Right cardiac atrium (tissue), 5 donors: ENCODE data around the gene CENPA. TPM values are rescaled to one million over a fixed set of nuclear protein-coding genes. Genes with fewer than 3 reads are reported as not detected.
"Not testable (repeated sequence)": the region's sequence is repeated elsewhere in the genome, so short reads cannot be mapped to it uniquely, and the experiment has no call there.

Experiments
- ATAC-seq, 2 donors: fragments of 200-7000 bp; cut with Tn5 transposase; one replicate each; pipeline versions ENCODE4 v1.8.0 to v1.9.1; 2020; ENCODE audit warnings: moderate library complexity in 2 of 2, mild to moderate bottlenecking in 1 of 2
- DNase-seq, 3 donors: peaks; one replicate each; pipeline ENCODE4 v3.0.0-alpha.2; 2020
- H3K27ac ChIP-seq: one replicate; pipeline ENCODE4 v1.5.1; 2013; ENCODE audit warnings: mild to moderate bottlenecking, low read length, control low read depth, moderate library complexity
- H3K27me3 ChIP-seq: one replicate; pipeline ENCODE4 v1.6.1; 2013; ENCODE audit not compliant: control insufficient read depth, insufficient read depth
- H3K4me1 ChIP-seq: one replicate; pipeline ENCODE4 v1.6.1; 2013; ENCODE audit warnings: low read length; ENCODE audit not compliant: control insufficient read depth, insufficient read depth
- H3K4me3 ChIP-seq: one replicate; pipeline ENCODE4 v1.5.1; 2013; ENCODE audit warnings: low read length, control low read depth
- H3K9me3 ChIP-seq: one replicate; pipeline ENCODE4 v1.6.1; 2013; ENCODE audit warnings: low read length; ENCODE audit not compliant: control insufficient read depth
- WGBS: extraction: QIAGEN DNeasy Blood & Tissue Kit; methylation state at CpG from one replicate; pipeline ENCODE4 v1.1.7; 2013; 5-methylcytosine and 5-hydroxymethylcytosine counted together
- intact Hi-C, 4 donors: fragments of 100-400 bp; cut with DNase I; formaldehyde crosslinking; loops; one replicate each; pipeline versions ENCODE4 v1.11.0 to v1.14.0; 2022 to 2023
- polyA plus RNA-seq: library from polyadenylated mRNA; stranded (reverse); fragments of 200-250 nt; gene quantifications from one replicate; pipeline ENCODE4 v1.2.3, GENCODE V29; 2013
- total RNA-seq, 4 donors: library from RNA; stranded (reverse); fragmentation: NEBNext Ultra II Directional; extraction: Animal tissue kit (Norgen Biotek cat#: 25700); gene quantifications; one replicate each; pipeline ENCODE4 v1.2.1, GENCODE V29; 2021
- donor health status: healthy with polysubstance abuse.
- donor health status: DM: no; HTN: yes; CAD: no.
- donor health status: DM: no; HTN: no; CAD: no.
- donor health status: DM: no; HTN: yes; CAD: no; lungs with severe emphysema.
- donor health status: DM: yes; HTN: yes; CAD: no.

The CENPA gene
- total and polyA plus RNA-seq, 5 donors, result 0.18 to 0.91 (median 0.71) TPM; not detected in 2

DNA sequence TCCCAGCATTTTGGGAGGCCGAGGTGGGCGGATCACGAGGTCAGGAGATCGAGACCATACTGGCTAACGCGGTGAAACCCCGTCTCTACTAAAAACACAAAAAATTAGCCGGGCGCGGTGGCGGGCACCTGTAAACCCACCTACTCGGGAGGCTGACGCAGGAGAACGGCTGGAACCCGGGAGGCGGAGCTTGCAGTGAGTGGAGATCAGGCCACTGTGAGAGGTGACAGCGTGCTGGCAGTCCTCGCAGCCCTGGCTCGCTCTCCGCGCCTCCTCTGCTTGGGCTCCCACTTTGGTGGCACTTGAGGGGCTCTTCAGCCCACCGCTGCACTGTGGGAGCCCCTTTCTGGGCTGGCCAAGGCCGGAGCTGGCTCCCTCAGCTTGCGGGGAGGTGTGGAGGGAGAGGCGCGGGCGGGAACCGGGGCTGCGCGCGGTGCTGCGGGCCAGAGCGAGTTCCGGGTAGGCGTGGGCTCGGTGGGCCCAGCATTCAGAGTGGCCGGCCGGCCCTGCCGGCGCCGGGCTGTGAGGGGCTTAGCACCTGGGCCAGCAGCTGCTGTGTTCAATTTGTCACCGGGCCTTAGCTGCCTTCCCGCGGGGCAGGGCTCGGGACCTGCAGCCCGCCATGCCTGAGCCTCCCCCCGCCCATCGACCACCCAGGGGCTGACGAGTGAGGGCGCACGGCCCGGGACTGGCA is 28.4 kb downstream of the CENPA start:
- ATAC-seq, intact Hi-C loops, H3K9me3 ChIP-seq, DNase-seq, H3K27me3 ChIP-seq, H3K4me1 ChIP-seq, H3K27ac ChIP-seq, H3K4me3 ChIP-seq: not testable (repeated sequence)
- WGBS, result 93% methylated on average over 52 of the region's 52 CpGs

DNA sequence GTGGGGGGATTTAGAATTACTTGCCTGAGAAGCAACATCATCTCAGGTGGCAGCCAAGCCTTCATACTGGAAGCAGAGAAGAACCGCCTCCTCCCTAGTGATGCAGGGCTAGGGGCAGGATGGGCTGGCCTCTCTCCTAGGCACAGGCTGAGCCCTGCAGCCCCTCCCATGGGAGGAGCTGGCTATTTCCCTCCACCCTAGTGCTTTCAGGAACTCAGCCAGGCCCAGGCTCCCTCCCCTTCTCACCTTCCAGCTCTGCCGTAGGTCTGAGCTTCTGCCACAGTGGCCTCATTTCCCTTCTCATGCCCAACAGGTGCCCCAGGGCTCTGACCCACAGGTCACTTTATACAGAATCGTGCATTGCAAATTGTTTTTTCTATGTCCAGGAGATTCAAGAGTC is 31.0 kb downstream of the CENPA start:
- H3K27me3 ChIP-seq, result no peaks in the 10 kb centered on the region
- H3K9me3 ChIP-seq, result no peaks in the 10 kb centered on the region
- H3K4me3 ChIP-seq, result no peak overlapping the region
- no peak overlapping the region for H3K27ac ChIP-seq
- no peak for DNase-seq
- intact Hi-C loops, result no loop called here
- WGBS, result 44% methylated on average over 3 of the region's 3 CpGs
- H3K4me1 ChIP-seq, result no peaks in the 10 kb centered on the region
- ATAC-seq, result no peak

DNA sequence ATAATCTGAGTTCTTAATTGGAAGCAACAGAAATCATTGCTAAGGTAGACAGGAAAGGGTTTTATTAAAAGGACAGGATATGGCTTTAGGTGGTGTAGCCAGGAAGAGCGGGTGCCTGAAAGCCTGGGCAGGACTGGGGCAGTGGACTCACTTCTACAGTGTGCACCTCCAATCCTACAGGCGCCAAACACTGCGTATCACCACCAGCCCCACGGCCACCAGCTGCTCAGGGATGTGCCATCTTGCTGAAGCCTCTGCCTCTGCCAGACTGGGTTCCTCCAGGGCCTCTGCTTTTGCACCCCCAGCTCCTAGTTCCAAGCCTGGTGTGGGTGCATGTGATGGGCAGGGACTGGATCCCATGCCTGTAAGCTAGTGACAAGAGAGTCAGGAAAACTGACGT is 32.4 kb downstream of the CENPA start:
- H3K4me3 ChIP-seq, result no peak overlapping the region
- 69% methylated on average over 5 of the region's 5 CpGs for WGBS
- no peak for DNase-seq
- no peaks in the 10 kb centered on the region for H3K4me1 ChIP-seq
- no peaks in the 10 kb centered on the region for H3K27me3 ChIP-seq
- no peaks in the 10 kb centered on the region for H3K9me3 ChIP-seq
- intact Hi-C loops, result no loop called here
- no peak for ATAC-seq
- no peak overlapping the region for H3K27ac ChIP-seq

DNA sequence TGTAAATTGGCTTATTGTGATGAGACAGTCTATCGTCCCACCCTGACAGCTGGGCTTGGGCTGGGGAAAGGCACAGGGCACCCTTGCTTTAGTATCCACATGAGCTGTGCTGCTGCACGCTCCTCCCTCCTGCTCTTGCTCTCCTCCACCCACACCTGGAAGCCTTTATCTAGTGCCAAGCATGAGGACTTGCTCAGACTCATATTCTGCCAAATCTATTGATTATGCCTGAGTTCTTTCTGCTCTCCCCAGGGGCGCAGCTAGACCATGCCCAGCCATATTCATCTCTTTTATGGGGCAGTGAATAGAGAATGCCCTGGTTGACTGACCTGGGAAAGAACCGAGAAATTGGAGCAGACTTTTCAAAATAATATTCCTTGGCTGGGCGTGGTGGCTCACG is 33.1 kb downstream of the CENPA start:
- no peaks in the 10 kb centered on the region for H3K4me1 ChIP-seq
- no peak for DNase-seq
- no peak overlapping the region for H3K27ac ChIP-seq
- no peak for ATAC-seq
- H3K4me3 ChIP-seq, result no peak overlapping the region
- no peaks in the 10 kb centered on the region for H3K9me3 ChIP-seq
- intact Hi-C loops, result no loop called here
- WGBS, result 74% methylated on average over 6 of the region's 6 CpGs
- H3K27me3 ChIP-seq, result no peaks in the 10 kb centered on the region

DNA sequence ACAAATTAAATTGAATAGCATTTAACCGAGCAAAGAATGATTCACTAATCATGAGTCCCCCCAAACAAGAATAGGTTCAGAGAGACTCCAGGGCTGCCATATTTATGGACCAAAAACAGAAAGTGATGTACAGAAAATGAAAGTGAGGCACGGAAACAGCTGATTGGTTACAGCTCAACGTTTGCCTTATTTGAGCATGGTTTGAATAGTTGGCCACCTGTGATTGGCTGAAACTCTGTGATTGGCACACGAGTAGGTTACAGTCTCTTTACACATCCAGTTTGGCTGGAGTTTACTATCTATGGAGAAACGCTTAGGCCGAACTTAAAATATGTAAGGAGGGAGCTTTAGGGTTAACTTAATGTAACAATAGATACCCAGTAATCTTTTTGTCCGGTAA is 35.1 kb downstream of the CENPA start:
- Histone ChIP-seq H3K4me3 (no peak overlapping the region), H3K9me3 (no peaks in the 10 kb centered on the region), H3K27ac (no peak overlapping the region), H3K4me1 (no peaks in the 10 kb centered on the region), H3K27me3 (no peaks in the 10 kb centered on the region)
- WGBS, result 83% methylated on average over 7 of the region's 7 CpGs
- no peak for ATAC-seq
- intact Hi-C loops, result no loop called here
- no peak for DNase-seq

DNA sequence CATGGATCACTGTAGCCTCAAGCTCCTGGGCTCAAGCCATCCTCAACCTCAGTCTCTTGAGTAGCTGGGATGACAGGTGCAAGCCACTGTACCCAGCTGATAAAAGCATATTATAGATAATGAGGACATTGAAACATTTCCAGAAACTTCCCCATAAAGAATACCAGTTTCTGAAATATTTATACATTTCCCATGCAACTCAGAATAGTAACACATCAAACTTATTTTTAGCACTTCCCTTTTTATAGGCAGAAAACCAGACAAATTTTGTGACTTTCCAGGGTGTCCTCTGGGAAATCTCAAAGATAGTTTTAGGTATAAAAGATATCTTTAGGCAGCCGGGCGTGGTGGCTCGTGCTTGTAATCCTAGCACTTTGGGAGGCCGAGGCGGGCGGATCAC is 37.0 kb downstream of the CENPA start:
- DNase-seq (no peak), ATAC-seq (no peak)
- Histone ChIP-seq H3K27me3 (no peaks in the 10 kb centered on the region), H3K27ac (no peak overlapping the region), H3K4me3 (no peak overlapping the region), H3K4me1 (no peaks in the 10 kb centered on the region), H3K9me3 (no peaks in the 10 kb centered on the region)
- intact Hi-C loops, result no loop called here
- 85% methylated on average over 6 of the region's 6 CpGs for WGBS

DNA sequence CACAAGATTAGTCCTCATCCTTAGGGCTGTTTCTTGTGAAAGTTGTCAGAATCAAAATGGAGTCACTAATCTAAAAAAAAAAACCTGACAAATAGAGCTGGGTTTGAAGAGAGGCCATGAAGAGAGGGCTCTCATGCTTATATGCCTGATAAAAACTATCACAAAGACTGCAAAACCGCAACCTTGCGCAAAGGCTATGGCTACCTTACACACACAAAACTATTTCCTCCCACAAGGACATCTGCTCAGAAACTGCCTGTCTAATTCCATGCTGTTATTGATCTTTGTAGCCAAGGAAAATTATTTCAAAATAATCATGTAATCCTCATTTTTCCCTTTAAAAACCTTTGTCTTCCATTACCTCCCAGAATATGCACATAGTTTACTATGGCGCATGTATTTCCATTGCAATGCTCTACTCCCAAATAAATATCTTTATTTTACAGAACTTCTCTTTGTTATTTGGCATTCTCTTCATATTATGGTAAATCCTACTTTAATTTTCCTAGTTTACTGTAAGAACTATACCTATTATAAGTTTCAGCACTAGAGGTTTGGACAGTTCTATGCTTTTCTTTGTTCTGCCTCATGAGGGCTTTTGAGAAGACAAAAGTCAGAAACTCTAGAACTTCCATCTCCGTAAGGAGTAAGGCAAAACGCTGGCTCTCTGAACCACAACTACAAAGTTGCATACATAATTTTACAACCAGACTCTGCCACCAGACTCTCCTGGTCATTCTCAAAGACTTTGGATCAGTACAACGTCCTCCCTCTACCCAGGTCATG is 52.5 kb downstream of the CENPA start:
- no peaks in the 10 kb centered on the region for H3K27me3 ChIP-seq
- no peak overlapping the region for H3K27ac ChIP-seq
- H3K9me3 ChIP-seq, result no peaks in the 10 kb centered on the region
- H3K4me1 ChIP-seq, result no peaks in the 10 kb centered on the region
- ATAC-seq (no peak), DNase-seq (no peak)
- 55% methylated on average over 6 of the region's 6 CpGs for WGBS
- no peak overlapping the region for H3K4me3 ChIP-seq
- intact Hi-C loops, result no loop called here

DNA sequence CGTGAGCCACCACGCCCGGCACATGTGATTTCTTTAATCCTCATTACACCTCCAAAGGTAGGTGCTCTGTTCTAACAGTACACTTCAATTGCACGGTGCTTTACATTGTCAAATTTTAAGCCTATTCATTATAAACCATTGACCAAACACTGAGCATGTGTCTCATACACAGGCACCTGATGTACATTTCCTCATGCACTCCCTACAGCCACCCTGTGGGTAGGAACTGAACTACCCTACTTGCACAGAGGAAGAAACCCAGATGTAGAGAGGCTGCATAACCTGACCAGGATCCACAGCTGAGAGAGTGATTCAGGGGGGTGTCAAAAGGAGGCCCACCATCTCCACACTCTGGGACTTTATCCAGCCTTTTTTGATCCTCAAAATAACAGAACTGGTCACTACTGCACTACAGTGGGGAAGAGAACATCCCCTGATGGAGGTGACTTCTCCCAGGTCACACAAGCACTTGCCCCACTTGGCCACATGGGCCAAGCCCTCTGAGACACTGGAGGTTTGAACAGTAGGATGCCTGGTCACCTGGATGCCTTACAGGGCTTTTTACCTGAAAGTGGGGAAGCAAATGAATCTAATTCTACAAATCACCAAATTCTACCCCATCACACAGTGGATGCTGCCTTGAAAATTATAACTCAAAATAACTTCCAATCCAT is 55.2 kb downstream of the CENPA start:
- Histone ChIP-seq H3K9me3 (no peaks in the 10 kb centered on the region), H3K27me3 (no peaks in the 10 kb centered on the region), H3K4me3 (no peak overlapping the region), H3K4me1 (no peaks in the 10 kb centered on the region), H3K27ac (no peak overlapping the region)
- ATAC-seq, result no peak
- intact Hi-C loops, result no loop called here
- 82% methylated on average over 4 of the region's 4 CpGs for WGBS
- DNase-seq, result no peak

DNA sequence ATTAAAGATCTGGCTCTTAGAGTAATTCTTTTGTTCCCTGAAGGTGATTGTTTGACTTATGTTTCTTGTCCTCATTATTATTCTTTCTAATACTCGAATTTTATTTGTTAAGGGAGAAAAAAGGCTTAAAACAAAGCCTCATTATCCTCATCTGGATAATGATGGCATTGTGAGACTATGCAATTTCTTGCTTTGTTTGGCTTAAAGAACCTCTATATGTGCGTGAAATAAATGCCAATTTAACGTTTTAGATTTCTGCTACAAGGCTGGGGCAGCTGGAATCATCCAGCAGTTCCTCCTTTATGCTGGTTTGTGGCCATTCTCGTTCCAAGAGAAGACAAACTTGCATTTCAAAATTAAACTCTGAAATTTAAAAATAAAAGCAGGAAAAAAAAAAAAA is 57.2 kb downstream of the CENPA start:
- WGBS, result 33% methylated on average over 4 of the region's 4 CpGs

More for the DNA sequence above, 57.2 kb downstream of the CENPA start:
- no peak for DNase-seq
- intact Hi-C loops, result no loop called here
- H3K4me1 ChIP-seq, result no peaks in the 10 kb centered on the region
- ATAC-seq, result no peak
- no peaks in the 10 kb centered on the region for H3K27me3 ChIP-seq
- no peaks in the 10 kb centered on the region for H3K9me3 ChIP-seq
- H3K27ac ChIP-seq, result no peak overlapping the region
- H3K4me3 ChIP-seq, result no peak overlapping the region
